Fibroblast of villous mesenchyme (primary cell): ENCODE measurements around the gene CNTNAP4. TPM values are rescaled to one million over a fixed set of nuclear protein-coding genes. Genes with fewer than 3 reads are reported as not detected.

Experiments
- DNase-seq: peaks from one replicate; pipeline ENCODE4 v3.0.0-alpha.2; 2010; ENCODE audit warnings: low read depth
- H3K4me3 ChIP-seq: 2 replicates; pipeline ENCODE4 v1.5.1; 2011; ENCODE audit warnings: low read depth, mild to moderate bottlenecking, low read length
- CTCF ChIP-seq: IDR thresholded peaks from 2 replicates; pipeline ENCODE4 v1.5.1; 2012; ENCODE audit warnings: low read depth, mild to moderate bottlenecking, low read length; ENCODE audit not compliant: insufficient read depth
- total RNA-seq: library from RNA; depleted of rRNA; stranded (reverse); fragments of >200 nt; gene quantifications from 2 replicates; pipeline ENCODE4 v1.2.3, GENCODE V29; 2012

Gene CNTNAP4
- total RNA-seq, 1 donor = not detected

GRCh38 chr16:76446251-76446650, 169.1 kb downstream of the CNTNAP4 start:
- no peak for TF ChIP-seq CTCF
- no peak for DNase-seq
- H3K4me3 ChIP-seq = no peak overlapping the region

GRCh38 chr16:76450890-76451289, 173.7 kb downstream of the CNTNAP4 start:
- H3K4me3 ChIP-seq = no peak overlapping the region
- TF ChIP-seq CTCF = no peak
- DNase-seq = no peak

- no peak for TF ChIP-seq CTCF
- H3K4me3 ChIP-seq = no peak overlapping the region
- no peak for DNase-seq
These were observed 178.1 kb downstream of the CNTNAP4 start for GRCh38 chr16:76455257-76455656.

GRCh38 chr16:76456016-76456415, 178.8 kb downstream of the CNTNAP4 start:
- DNase-seq = no peak
- TF ChIP-seq CTCF = no peak
- no peak overlapping the region for H3K4me3 ChIP-seq

- H3K4me3 ChIP-seq = no peak overlapping the region
- TF ChIP-seq CTCF = no peak
- DNase-seq = no peak
These were observed 181.9 kb downstream of the CNTNAP4 start for GRCh38 chr16:76459111-76459510.

- no peak for TF ChIP-seq CTCF
- no peak for DNase-seq
- no peak overlapping the region for H3K4me3 ChIP-seq
These were observed 184.6 kb downstream of the CNTNAP4 start for GRCh38 chr16:76461836-76462235.

- TF ChIP-seq CTCF = no peak
- no peak overlapping the region for H3K4me3 ChIP-seq
- no peak for DNase-seq
These were observed 187.9 kb downstream of the CNTNAP4 start for GRCh38 chr16:76464955-76465620.
